Ishikawa (cell line): ENCODE measurements around the gene PCDH9.

Experiments
- CEBPB ChIP-seq: IDR thresholded peaks from 2 replicates; pipeline ENCODE4 v1.6.1; 2012
- RAD21 ChIP-seq: IDR thresholded peaks from 2 replicates; pipeline ENCODE4 v1.6.1; 2012; ENCODE audit warnings: low read depth
- TAF1 ChIP-seq: IDR thresholded peaks from 2 replicates; pipeline ENCODE4 v1.6.1; 2012; ENCODE audit warnings: low read depth, mild to moderate bottlenecking
- TCF12 ChIP-seq: IDR thresholded peaks from 2 replicates; pipeline ENCODE4 v1.6.1; 2012; ENCODE audit warnings: low read depth
- YY1 ChIP-seq: IDR thresholded peaks from 2 replicates; pipeline ENCODE4 v1.6.1; 2012; ENCODE audit warnings: low read depth
- TF ChIP-seq, protein P1 (sequence below): IDR thresholded peaks from 2 replicates; pipeline ENCODE4 v1.6.1; 2012
- TF ChIP-seq, protein P2 (sequence below): IDR thresholded peaks from 2 replicates; pipeline ENCODE4 v1.6.1; 2012; ENCODE audit warnings: low read depth, mild to moderate bottlenecking
- TF ChIP-seq, protein P3 (sequence below): IDR thresholded peaks from 2 replicates; pipeline ENCODE4 v1.6.1; 2012

DNA sequence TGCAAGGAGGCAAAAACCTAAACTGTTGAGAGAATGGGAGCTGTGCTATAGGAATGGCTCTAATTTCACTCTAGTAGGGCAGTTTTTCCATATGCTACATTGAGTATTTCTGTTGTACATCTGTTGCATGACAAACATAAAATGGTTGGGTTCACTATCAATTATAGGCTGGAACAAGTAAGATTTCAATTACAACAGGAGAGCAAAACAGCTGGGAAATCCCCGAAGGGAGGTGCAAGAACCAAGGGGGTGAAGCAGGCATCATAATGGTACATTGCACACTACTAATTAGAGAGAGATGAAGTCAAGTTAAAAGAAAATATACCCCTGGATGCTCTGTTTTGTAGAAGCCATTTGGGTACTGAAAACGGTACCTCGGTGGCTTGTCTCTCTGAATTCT is 389.5 kb downstream of the PCDH9 start:
- TF ChIP-seq TAF1 (no peak), YY1 (no peak), CEBPB (no peak), TCF12 (no peak), RAD21 (no peak)
- TF ChIP-seq, protein P1, sequence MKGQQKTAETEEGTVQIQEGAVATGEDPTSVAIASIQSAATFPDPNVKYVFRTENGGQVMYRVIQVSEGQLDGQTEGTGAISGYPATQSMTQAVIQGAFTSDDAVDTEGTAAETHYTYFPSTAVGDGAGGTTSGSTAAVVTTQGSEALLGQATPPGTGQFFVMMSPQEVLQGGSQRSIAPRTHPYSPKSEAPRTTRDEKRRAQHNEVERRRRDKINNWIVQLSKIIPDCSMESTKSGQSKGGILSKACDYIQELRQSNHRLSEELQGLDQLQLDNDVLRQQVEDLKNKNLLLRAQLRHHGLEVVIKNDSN, result no peak
- TF ChIP-seq, protein P2, sequence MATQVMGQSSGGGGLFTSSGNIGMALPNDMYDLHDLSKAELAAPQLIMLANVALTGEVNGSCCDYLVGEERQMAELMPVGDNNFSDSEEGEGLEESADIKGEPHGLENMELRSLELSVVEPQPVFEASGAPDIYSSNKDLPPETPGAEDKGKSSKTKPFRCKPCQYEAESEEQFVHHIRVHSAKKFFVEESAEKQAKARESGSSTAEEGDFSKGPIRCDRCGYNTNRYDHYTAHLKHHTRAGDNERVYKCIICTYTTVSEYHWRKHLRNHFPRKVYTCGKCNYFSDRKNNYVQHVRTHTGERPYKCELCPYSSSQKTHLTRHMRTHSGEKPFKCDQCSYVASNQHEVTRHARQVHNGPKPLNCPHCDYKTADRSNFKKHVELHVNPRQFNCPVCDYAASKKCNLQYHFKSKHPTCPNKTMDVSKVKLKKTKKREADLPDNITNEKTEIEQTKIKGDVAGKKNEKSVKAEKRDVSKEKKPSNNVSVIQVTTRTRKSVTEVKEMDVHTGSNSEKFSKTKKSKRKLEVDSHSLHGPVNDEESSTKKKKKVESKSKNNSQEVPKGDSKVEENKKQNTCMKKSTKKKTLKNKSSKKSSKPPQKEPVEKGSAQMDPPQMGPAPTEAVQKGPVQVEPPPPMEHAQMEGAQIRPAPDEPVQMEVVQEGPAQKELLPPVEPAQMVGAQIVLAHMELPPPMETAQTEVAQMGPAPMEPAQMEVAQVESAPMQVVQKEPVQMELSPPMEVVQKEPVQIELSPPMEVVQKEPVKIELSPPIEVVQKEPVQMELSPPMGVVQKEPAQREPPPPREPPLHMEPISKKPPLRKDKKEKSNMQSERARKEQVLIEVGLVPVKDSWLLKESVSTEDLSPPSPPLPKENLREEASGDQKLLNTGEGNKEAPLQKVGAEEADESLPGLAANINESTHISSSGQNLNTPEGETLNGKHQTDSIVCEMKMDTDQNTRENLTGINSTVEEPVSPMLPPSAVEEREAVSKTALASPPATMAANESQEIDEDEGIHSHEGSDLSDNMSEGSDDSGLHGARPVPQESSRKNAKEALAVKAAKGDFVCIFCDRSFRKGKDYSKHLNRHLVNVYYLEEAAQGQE, result no peak
- TF ChIP-seq, protein P3, sequence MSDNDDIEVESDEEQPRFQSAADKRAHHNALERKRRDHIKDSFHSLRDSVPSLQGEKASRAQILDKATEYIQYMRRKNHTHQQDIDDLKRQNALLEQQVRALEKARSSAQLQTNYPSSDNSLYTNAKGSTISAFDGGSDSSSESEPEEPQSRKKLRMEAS, result no peak
